ENCODE data around the gene P3H2.

DNA sequence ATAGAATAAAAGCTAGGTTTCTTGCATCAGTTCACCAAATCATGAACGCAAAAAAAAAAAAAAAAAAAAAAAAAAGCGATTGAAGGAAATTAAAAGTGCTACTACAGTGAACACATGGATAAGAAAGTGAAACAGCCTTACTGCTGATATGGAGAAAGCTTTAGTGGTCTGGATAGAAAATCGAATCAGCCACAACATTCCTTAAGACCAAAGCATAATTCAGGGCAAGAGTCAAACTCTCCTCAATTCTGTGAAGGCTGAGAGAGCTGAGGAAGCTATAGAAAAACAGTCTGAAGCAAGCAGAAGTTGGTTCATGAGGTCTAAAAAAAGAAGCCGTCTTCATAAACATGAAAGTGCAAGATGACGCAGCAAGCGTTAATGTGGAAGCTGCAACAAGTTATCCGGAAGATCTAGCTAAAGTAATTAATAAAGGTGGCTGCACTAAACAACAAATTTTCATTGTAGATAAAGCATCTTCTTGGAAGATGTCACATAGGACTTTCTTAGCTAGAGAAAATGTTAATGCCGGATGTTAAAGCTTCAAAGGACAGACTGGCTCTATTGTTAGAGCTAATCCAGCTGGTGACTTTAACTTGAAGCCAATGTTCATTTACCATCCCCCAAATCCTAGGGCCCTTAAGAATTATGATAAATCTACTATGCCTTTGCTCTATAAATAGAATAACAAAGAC is 19.2 kb downstream of the P3H2 start:
- TF ChIP-seq POLR2A (IDR thresholded peaks at IDR 0.05; ENCODE audit: low read depth), result no peak
- TF ChIP-seq, protein P1, sequence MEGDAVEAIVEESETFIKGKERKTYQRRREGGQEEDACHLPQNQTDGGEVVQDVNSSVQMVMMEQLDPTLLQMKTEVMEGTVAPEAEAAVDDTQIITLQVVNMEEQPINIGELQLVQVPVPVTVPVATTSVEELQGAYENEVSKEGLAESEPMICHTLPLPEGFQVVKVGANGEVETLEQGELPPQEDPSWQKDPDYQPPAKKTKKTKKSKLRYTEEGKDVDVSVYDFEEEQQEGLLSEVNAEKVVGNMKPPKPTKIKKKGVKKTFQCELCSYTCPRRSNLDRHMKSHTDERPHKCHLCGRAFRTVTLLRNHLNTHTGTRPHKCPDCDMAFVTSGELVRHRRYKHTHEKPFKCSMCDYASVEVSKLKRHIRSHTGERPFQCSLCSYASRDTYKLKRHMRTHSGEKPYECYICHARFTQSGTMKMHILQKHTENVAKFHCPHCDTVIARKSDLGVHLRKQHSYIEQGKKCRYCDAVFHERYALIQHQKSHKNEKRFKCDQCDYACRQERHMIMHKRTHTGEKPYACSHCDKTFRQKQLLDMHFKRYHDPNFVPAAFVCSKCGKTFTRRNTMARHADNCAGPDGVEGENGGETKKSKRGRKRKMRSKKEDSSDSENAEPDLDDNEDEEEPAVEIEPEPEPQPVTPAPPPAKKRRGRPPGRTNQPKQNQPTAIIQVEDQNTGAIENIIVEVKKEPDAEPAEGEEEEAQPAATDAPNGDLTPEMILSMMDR (IDR thresholded peaks at IDR 0.05), result no peak
- TF ChIP-seq POLR2AphosphoS5 (IDR thresholded peaks at IDR 0.05), result no peak
- no peak for TF ChIP-seq EP300 (IDR thresholded peaks at IDR 0.05)
